A549 (cell line): ENCODE results near the gene HIF1A. TPM values are rescaled to one million over a fixed set of nuclear protein-coding genes. Genes with fewer than 3 reads are reported as not detected.
A peak's percentile ranks its signal among the peaks of the same experiment; 100 is the strongest.

Experiments
- ATAC-seq, 2 experiments: fragments of 200-7000 bp in 1 of 2; fragments of >200 bp in 1 of 2; cut with Nextera tagmentation in 1 of 2; cut with Tn5 transposase in 1 of 2; 3 replicates each; pipeline versions ENCODE4 v1.8.0 to v1.9.1; 2018 to 2020; ENCODE audit warnings: mild to moderate bottlenecking in 1 of 2, moderate library complexity in 1 of 2
- CTCF ChIA-PET: fragments of 300-600 bp; sonication (Branson Sonifier 250); formaldehyde crosslinking; extraction: SDS; loops from one replicate; lab custom pipeline; 2021; ENCODE audit warnings: antibody characterized with exemption, inconsistent platforms; lab: Yijun Ruan, JAX
- POLR2A ChIA-PET: fragments of 350-600 bp; formaldehyde crosslinking; extraction: SDS; loops from one replicate; lab custom pipeline; 2021; ENCODE audit warnings: antibody characterized with exemption, inconsistent platforms; lab: Yijun Ruan, JAX
- DNase-seq, 2 experiments: peaks; one replicate each; pipeline versions ENCODE4 v3.0.0 to v3.0.0-alpha.2; 2011 to 2016; ENCODE audit warnings: low read depth in 1 of 2, low spot score in 1 of 2
- FAIRE-seq: peaks from 2 replicates; lab custom pipeline; 2011; peaks lifted over from hg19 to GRCh38; lab: Jason Lieb, UNC
- H3K27ac ChIP-seq, 2 experiments: fragments of >200 bp; sonication (Bioruptor Twin); formaldehyde crosslinking; 3 replicates each; pipeline ENCODE4 v1.5.1; 2016 to 2017
- H3K4me1 ChIP-seq: fragments of >200 bp; sonication (Bioruptor Twin); formaldehyde crosslinking; 3 replicates; pipeline ENCODE4 v1.6.1; 2016
- H3K4me2 ChIP-seq: fragments of >200 bp; sonication (Bioruptor Twin); formaldehyde crosslinking; 3 replicates; pipeline ENCODE4 v1.6.1; 2016
- H3K4me3 ChIP-seq: fragments of >200 bp; sonication (Bioruptor Twin); formaldehyde crosslinking; 3 replicates; pipeline ENCODE4 v1.5.1; 2016
- H3K9me3 ChIP-seq: fragments of >200 bp; sonication (Bioruptor Twin); formaldehyde crosslinking; 3 replicates; pipeline ENCODE4 v1.6.1; 2016
- CBX8 ChIP-seq: fragments of 200-600 bp; sonication (generic); IDR thresholded peaks from 2 replicates; pipeline ENCODE4 v1.6.1; 2016
- CHD4 ChIP-seq: fragments of 200-600 bp; sonication (generic); IDR thresholded peaks from 2 replicates; pipeline ENCODE4 v1.6.1; 2016; ENCODE audit warnings: antibody characterized with exemption, mild to moderate bottlenecking, borderline replicate concordance
- CTCF ChIP-seq: fragments of >200 bp; sonication (Bioruptor Twin); formaldehyde crosslinking; IDR thresholded peaks from 3 replicates; pipeline ENCODE4 v1.5.1; 2016
- EHMT2 ChIP-seq: fragments of 200-600 bp; sonication (generic); IDR thresholded peaks from 2 replicates; pipeline ENCODE4 v1.6.1; 2016; ENCODE audit warnings: antibody characterized with exemption, low read depth, mild to moderate bottlenecking, moderate library complexity
- EP300 ChIP-seq, 2 experiments: fragments of >200 bp; sonication (Bioruptor Twin); formaldehyde crosslinking; IDR thresholded peaks; 2 replicates in 1 of 2; 3 replicates in 1 of 2; pipeline ENCODE4 v1.6.1; 2016 to 2017
- FOSL2 ChIP-seq, 2 experiments: fragments of 450-650 bp in 1 of 2; fragments of >200 bp in 1 of 2; sonication (Bioruptor Twin) in 1 of 2; formaldehyde crosslinking; IDR thresholded peaks; 2 replicates each; pipeline versions ENCODE4 v1.5.0 to v1.6.1; 2016 to 2020; ENCODE audit warnings: mild to moderate bottlenecking in 1 of 2, moderate library complexity in 1 of 2
- FOXS1 ChIP-seq: fragments of 250-450 bp; sonication (Bioruptor Pico); IDR thresholded peaks from 2 replicates; pipeline ENCODE4 v1.5.0; 2020; ENCODE audit warnings: mild to moderate bottlenecking, moderate library complexity
- HDAC2 ChIP-seq: fragments of 200-600 bp; sonication (generic); IDR thresholded peaks from 2 replicates; pipeline ENCODE4 v1.6.1; 2016
- HES2 ChIP-seq: fragments of >200 bp; sonication (Bioruptor Twin); formaldehyde crosslinking; IDR thresholded peaks from 2 replicates; pipeline ENCODE4 v1.6.1; 2016
- HEYL ChIP-seq: fragments of 250-450 bp; sonication (Bioruptor Pico); IDR thresholded peaks from 2 replicates; pipeline ENCODE4 v1.8.0; 2021; ENCODE audit warnings: mild to moderate bottlenecking, moderate library complexity
- HOXB13 ChIP-seq: fragments of 250-450 bp; sonication (Bioruptor Pico); IDR thresholded peaks from 2 replicates; pipeline ENCODE4 v1.5.0; 2020; ENCODE audit warnings: low read depth, mild to moderate bottlenecking, moderate library complexity
- HOXB5 ChIP-seq: fragments of 250-450 bp; sonication (Bioruptor Pico); IDR thresholded peaks from 2 replicates; pipeline ENCODE4 v1.5.0; 2020; ENCODE audit warnings: mild to moderate bottlenecking, moderate library complexity
- JUNB ChIP-seq: fragments of >200 bp; sonication (Bioruptor Twin); formaldehyde crosslinking; IDR thresholded peaks from 2 replicates; pipeline ENCODE4 v1.6.1; 2016
- KDM1A ChIP-seq: fragments of 200-600 bp; sonication (generic); IDR thresholded peaks from 2 replicates; pipeline ENCODE4 v1.6.1; 2016; ENCODE audit warnings: low read depth, mild to moderate bottlenecking
- MAFK ChIP-seq: fragments of 450-650 bp; IDR thresholded peaks from 2 replicates; pipeline ENCODE4 v1.6.1; 2014; ENCODE audit not compliant: partially characterized antibody
- NFE2L2 ChIP-seq: fragments of 150-350 bp; conservative IDR thresholded peaks from 2 replicates; pipeline ENCODE4 v1.6.1; 2014; ENCODE audit warnings: low read length
- PBX3 ChIP-seq: IDR thresholded peaks from 2 replicates; pipeline ENCODE4 v1.6.1; 2012
- POLR2A ChIP-seq: IDR thresholded peaks from 2 replicates; pipeline ENCODE4 v1.6.1; 2012; ENCODE audit warnings: mild to moderate bottlenecking, low read length
- RAD21 ChIP-seq, 2 experiments: fragments of >200 bp in 1 of 2; sonication (Bioruptor Twin) in 1 of 2; formaldehyde crosslinking in 1 of 2; IDR thresholded peaks in 1 of 2; conservative IDR thresholded peaks in 1 of 2; 2 replicates in 1 of 2; 3 replicates in 1 of 2; pipeline ENCODE4 v1.6.1; 2012 to 2018; ENCODE audit warnings: inconsistent platforms in 1 of 2
- RARB ChIP-seq: fragments of 250-450 bp; sonication (Bioruptor Pico); IDR thresholded peaks from 2 replicates; pipeline ENCODE4 v1.8.0; 2021; ENCODE audit warnings: mild to moderate bottlenecking, moderate library complexity
- RCOR1 ChIP-seq: fragments of 150-350 bp; IDR thresholded peaks from 2 replicates; pipeline ENCODE4 v1.6.1; 2014; ENCODE audit warnings: antibody characterized with exemption, low read length, low read depth
- REST ChIP-seq: fragments of 200-600 bp; sonication (generic); IDR thresholded peaks from 2 replicates; pipeline ENCODE4 v1.6.1; 2016; ENCODE audit warnings: antibody characterized with exemption, mild to moderate bottlenecking, moderate library complexity
- ZC3H11A ChIP-seq: fragments of 450-650 bp; IDR thresholded peaks from 2 replicates; pipeline ENCODE4 v1.6.1; 2014; ENCODE audit warnings: antibody characterized with exemption, mild to moderate bottlenecking
- ZFP36 ChIP-seq: fragments of 450-650 bp; IDR thresholded peaks from 2 replicates; pipeline ENCODE4 v1.6.1; 2014; ENCODE audit warnings: borderline replicate concordance; ENCODE audit not compliant: partially characterized antibody
- WGBS: methylation state at CpG from one replicate; pipeline ENCODE4 v1.1.6; 2017; ENCODE audit errors: missing lambda C conversion rate; 5-methylcytosine and 5-hydroxymethylcytosine counted together
- polyA plus RNA-seq, 4 experiments: library from polyadenylated mRNA; depleted of rRNA in 3 of 4; stranded (reverse); fragments of >200 nt; fragmentation: RNase III in 1 of 4; extraction: RNeasy Plus Mini Kit Qiagen cat#74134 plus additional on column Dnase treatment in 1 of 4; gene quantifications; 2 replicates in 3 of 4; 3 replicates in 1 of 4; pipeline ENCODE4 v1.2.3, GENCODE V29; 2011 to 2017

The HIF1A gene
- polyA plus RNA-seq, 2 of the 4 experiments (the other 2 are of a cell fraction): 284 to 391 TPM

- TF ChIP-seq HOXB5 (no peak), HES2 (no peak)
Observed at GRCh38 chr14:61659582-61659981, 35.7 kb upstream of the HIF1A start (continued).

GRCh38 chr14:61661471-61662400, 33.6 kb upstream of the HIF1A start:
- Histone ChIP-seq H3K4me1 (peaks cover 24% of the 10 kb centered on the region), H3K9me3 (peaks cover 10% of the 10 kb centered on the region), H3K27ac (peak overlapping the region; percentile 72 to 80), H3K4me3 (no peak overlapping the region), H3K4me2 (peak overlapping the region; percentile 51)
- 79% methylated on average over 6 of the region's 6 CpGs for WGBS
- FAIRE-seq (no peak), ATAC-seq (no peak; a peak in 1 of 6 replicates), DNase-seq (no peak)
- ChIA-PET CTCF (interaction anchor here (0.5 kb wide), 1 partner anchor 207 kb away, joined by 4 read pairs; no protein-coding TSS in a partner anchor), POLR2A (no interaction called here)
- TF ChIP-seq POLR2A (no peak), HES2 (no peak), NFE2L2 (no peak), CBX8 (no peak), HDAC2 (no peak), FOSL2 (IDR thresholded peaks at IDR 0.05) (no peak), FOSL2 (CRISPR knock-in tag; IDR thresholded peaks at IDR 0.05) (no peak), EHMT2 (no peak), RCOR1 (no peak), EP300 (IDR thresholded peaks at IDR 0.05) (no peak)

GRCh38 chr14:61662437-61663311, 32.6 kb upstream of the HIF1A start:
- WGBS: 88% methylated on average over 13 of the region's 13 CpGs
- FAIRE-seq: no peak
- DNase-seq: peak; percentile 10 to 76
- ChIA-PET POLR2A (no interaction called here), CTCF (interaction anchor here (0.5 to 1.6 kb wide), 3 partner anchors 13 to 208 kb away, joined by 3 to 5 read pairs (median 4); no protein-coding TSS in a partner anchor)
- H3K27ac ChIP-seq: peak overlapping the region; percentile 72 to 80
- H3K4me1 ChIP-seq: peaks cover 25% of the 10 kb centered on the region
- peak overlapping the region; percentile 51 for H3K4me2 ChIP-seq
- no peak overlapping the region for H3K4me3 ChIP-seq
- H3K9me3 ChIP-seq: peaks cover 10% of the 10 kb centered on the region
- ATAC-seq: peak; percentile 13 to 55; a peak in 2 of 6 replicates
- TF ChIP-seq RAD21 (conservative IDR thresholded peaks at IDR 0.05 in 1 of 2, IDR thresholded peaks at IDR 0.05 in 1 of 2) (no peak), MAFK (peak; percentile 98), REST (no peak), FOXS1 (no peak), HOXB13 (CRISPR knock-in tag) (0 out of 2 replicates have a peak, but pooled peaks have one; percentile 59), CTCF (no peak), RARB (no peak), FOSL2 (IDR thresholded peaks at IDR 0.05) (no peak), FOSL2 (CRISPR knock-in tag; IDR thresholded peaks at IDR 0.05) (peak; percentile 80), PBX3 (no peak), ZFP36 (peak; percentile 30), JUNB (no peak), HEYL (CRISPR knock-in tag) (no peak), KDM1A (no peak), CHD4 (no peak), ZC3H11A (no peak), NFE2L2 (peak; percentile 95)
